Body of pancreas (tissue), 4 donors: ENCODE data around the gene SNX30. TPM values are rescaled to one million over a fixed set of nuclear protein-coding genes. Genes with fewer than 3 reads are reported as not detected.

Experiments
- ATAC-seq: fragments of 150-250 bp; one replicate; pipeline ENCODE4 v1.9.1; 2016
- DNase-seq, 4 donors: peaks; one replicate each; pipeline ENCODE4 v3.0.0-alpha.2; 2019
- H3K27ac ChIP-seq, 4 donors: fragments of 200-600 bp; sonication (generic); 1 replicate in 3 of 4; 2 replicates in 1 of 4; pipeline versions ENCODE4 v1.5.1 to v1.6.1; 2016 to 2019; ENCODE audit warnings: mild to moderate bottlenecking in 1 of 4, mixed read lengths in 1 of 4, moderate library complexity in 1 of 4
- H3K27me3 ChIP-seq, 2 donors: fragments of 200-600 bp; sonication (generic); one replicate each; pipeline ENCODE4 v1.6.0; 2016; ENCODE audit warnings: mild to moderate bottlenecking in 1 of 2
- H3K36me3 ChIP-seq, 2 donors: fragments of 200-600 bp; sonication (generic); replicated peaks in 1 of 2; 2 replicates each; pipeline ENCODE4 v1.5.1; 2016; ENCODE audit warnings: low read depth in 2 of 2; ENCODE audit not compliant: insufficient read depth in 1 of 2
- H3K4me1 ChIP-seq: fragments of 200-600 bp; sonication (generic); one replicate; pipeline ENCODE4 v1.6.0; 2016
- H3K4me3 ChIP-seq, 2 donors: fragments of 200-600 bp; sonication (generic); 1 replicate in 1 of 2; 2 replicates in 1 of 2; pipeline ENCODE4 v1.5.1; 2016 to 2019
- H3K9me3 ChIP-seq, 3 donors: fragments of 200-600 bp; sonication (generic); 1 replicate in 2 of 3; 2 replicates in 1 of 3; pipeline ENCODE4 v1.5.1; 2016
- POLR2A ChIP-seq, 3 donors: fragments of 450-650 bp; IDR thresholded peaks; one replicate each; pipeline ENCODE4 v1.6.1; 2016; ENCODE audit warnings: antibody characterized with exemption in 3 of 3, mild to moderate bottlenecking in 2 of 3
- WGBS, 2 donors: methylation state at CpG; one replicate each; pipeline ENCODE4 v1.1.5; 2017; 5-methylcytosine and 5-hydroxymethylcytosine counted together
- intact Hi-C: fragments of 100-400 bp; cut with DNase I; formaldehyde crosslinking; loops from one replicate; pipeline ENCODE4 v1.15.1; 2023
- total RNA-seq, 2 donors: library from RNA; depleted of rRNA; stranded (reverse); fragments of >200 nt; gene quantifications; one replicate each; pipeline ENCODE4 v1.1.0, GENCODE V29; 2016
- TF ChIP-seq, protein P1 (sequence below), 7 experiments: fragments of 450-650 bp in 4 of 7; fragments of 200-600 bp in 3 of 7; sonication (generic) in 3 of 7; IDR thresholded peaks; one replicate each; pipeline ENCODE4 v1.5.1; 2016 to 2019; ENCODE audit warnings: antibody characterized with exemption in 7 of 7

SNX30 gene
- total RNA-seq, 2 donors from 2014 or later: 4.6 to 8.6 TPM

DNA sequence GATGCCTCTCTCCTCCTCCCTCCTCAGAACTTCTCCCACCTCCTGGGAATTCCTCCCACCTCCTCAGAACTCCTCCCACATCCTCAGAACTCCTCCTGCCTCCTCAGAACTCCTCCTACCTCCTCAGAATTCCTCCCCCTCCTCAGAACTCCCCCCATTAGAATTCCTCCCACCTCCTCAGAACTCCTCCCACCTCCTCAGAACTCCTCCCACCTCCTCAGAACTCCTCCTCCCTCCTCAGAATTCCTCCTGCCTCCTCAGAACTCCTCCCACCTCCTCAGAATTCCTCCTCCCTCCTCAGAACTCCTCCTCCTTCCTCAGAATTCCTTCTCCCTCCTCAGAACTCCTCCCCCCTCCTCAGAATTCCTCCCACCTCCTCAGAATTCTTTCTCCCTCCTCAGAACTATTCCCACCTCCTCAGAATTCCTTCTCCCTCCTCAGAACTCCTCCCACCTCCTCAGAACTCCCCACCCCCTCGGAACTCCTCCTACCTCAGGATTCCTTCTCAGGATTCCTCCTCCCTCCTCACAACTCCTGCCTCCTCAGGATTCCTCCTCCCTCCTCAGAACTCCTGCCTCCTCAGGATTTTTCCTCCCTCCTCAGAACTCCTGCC is 116.2 kb downstream of the SNX30 start:
- H3K27ac ChIP-seq: no peak overlapping the region
- H3K4me1 ChIP-seq: no peaks in the 10 kb centered on the region
- no peak for TF ChIP-seq POLR2A (IDR thresholded peaks at IDR 0.05)
- TF ChIP-seq, protein P1, sequence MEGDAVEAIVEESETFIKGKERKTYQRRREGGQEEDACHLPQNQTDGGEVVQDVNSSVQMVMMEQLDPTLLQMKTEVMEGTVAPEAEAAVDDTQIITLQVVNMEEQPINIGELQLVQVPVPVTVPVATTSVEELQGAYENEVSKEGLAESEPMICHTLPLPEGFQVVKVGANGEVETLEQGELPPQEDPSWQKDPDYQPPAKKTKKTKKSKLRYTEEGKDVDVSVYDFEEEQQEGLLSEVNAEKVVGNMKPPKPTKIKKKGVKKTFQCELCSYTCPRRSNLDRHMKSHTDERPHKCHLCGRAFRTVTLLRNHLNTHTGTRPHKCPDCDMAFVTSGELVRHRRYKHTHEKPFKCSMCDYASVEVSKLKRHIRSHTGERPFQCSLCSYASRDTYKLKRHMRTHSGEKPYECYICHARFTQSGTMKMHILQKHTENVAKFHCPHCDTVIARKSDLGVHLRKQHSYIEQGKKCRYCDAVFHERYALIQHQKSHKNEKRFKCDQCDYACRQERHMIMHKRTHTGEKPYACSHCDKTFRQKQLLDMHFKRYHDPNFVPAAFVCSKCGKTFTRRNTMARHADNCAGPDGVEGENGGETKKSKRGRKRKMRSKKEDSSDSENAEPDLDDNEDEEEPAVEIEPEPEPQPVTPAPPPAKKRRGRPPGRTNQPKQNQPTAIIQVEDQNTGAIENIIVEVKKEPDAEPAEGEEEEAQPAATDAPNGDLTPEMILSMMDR (IDR thresholded peaks at IDR 0.05): no peak
- no peak overlapping the region for H3K4me3 ChIP-seq
- H3K27me3 ChIP-seq: no peaks in the 10 kb centered on the region
- no peaks in the 10 kb centered on the region for H3K9me3 ChIP-seq
- DNase-seq: no peak
- ATAC-seq: no peak
- peaks cover 0 to 4% of the 10 kb centered on the region in 2 donors for H3K36me3 ChIP-seq
- 73 to 100% methylated on average over 1 of the region's 1 CpG for WGBS, 2 donors
- intact Hi-C loops: no loop called here

DNA sequence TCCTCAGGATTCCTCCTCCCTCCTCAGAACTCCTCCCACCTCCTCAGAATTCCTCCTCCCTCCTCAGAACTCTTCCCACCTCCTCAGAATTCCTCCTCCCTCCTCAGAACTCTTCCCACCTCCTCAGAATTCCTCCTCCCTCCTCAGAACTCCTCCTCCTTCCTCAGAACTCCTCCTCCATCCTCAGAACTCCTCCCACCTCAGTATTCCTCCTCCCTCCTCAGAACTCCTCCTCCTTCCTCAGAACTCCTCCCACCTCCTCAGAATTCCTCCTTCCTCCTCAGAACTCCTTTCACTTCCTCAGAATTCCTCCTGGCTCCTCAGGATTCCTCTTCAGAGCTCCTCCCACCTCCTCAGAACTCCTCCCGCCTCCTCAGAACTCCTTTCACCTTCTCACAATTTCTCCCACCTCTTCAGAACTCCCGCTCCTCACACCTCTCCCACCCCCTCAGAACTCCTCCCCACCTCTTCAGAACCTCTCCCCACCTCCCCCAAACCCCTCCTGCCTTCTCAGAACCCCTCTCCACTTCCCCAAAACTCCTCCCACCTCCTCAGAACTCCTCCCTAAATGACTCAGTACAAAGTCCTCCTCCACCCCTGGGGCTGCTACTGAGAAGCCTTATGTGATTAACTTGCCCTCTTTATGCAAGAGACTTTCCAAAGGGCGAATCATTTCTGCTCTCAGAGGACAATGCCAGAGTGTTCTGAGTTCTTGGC is 116.9 kb downstream of the SNX30 start:
- peak; percentile 52 for ATAC-seq

DNA sequence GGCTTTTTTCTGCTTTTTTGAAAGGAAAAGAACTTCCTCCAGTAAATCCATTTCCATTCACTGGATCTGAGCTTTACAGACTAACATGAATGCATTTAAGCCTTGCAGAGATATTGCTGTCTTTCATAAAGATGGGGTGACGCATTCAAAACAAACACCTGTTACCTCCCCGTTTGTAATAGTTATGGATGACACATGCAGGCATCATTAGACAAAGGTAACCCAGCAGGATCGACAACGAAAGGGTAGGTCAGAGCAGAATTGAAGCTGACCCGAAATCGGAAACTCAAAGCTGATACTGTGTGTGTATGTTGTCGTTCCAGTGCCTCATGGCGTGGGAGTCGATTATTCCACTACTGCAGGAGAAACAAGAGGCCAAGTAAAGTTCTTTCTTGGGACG is 117.9 kb downstream of the SNX30 start:
- 87 to 91% methylated on average over 10 of the region's 10 CpGs for WGBS, 2 donors
- Histone ChIP-seq H3K36me3 (peaks cover 0 to 4% of the 10 kb centered on the region in 2 donors), H3K4me3 (no peak overlapping the region), H3K4me1 (no peaks in the 10 kb centered on the region), H3K27ac (no peak overlapping the region), H3K9me3 (no peaks in the 10 kb centered on the region), H3K27me3 (no peaks in the 10 kb centered on the region)
- no peak for ATAC-seq
- intact Hi-C loops: no loop called here
- DNase-seq: no peak
- no peak for TF ChIP-seq POLR2A (IDR thresholded peaks at IDR 0.05)
- TF ChIP-seq, protein P1 (IDR thresholded peaks at IDR 0.05): no peak

More for the DNA sequence above, 116.9 kb downstream of the SNX30 start:
- H3K4me1 ChIP-seq: no peaks in the 10 kb centered on the region
- peak in 1 of 4 donors; percentile 28 for DNase-seq
- no peak overlapping the region for H3K4me3 ChIP-seq
- WGBS, 2 donors: 55 to 67% methylated on average over 3 of the region's 3 CpGs
- H3K27ac ChIP-seq: no peak overlapping the region
- H3K27me3 ChIP-seq: no peaks in the 10 kb centered on the region
- intact Hi-C loops: no loop called here
- no peaks in the 10 kb centered on the region for H3K9me3 ChIP-seq
- peaks cover 0 to 4% of the 10 kb centered on the region in 2 donors for H3K36me3 ChIP-seq
- TF ChIP-seq POLR2A (IDR thresholded peaks at IDR 0.05): no peak
- TF ChIP-seq, protein P1 (IDR thresholded peaks at IDR 0.05): no peak

DNA sequence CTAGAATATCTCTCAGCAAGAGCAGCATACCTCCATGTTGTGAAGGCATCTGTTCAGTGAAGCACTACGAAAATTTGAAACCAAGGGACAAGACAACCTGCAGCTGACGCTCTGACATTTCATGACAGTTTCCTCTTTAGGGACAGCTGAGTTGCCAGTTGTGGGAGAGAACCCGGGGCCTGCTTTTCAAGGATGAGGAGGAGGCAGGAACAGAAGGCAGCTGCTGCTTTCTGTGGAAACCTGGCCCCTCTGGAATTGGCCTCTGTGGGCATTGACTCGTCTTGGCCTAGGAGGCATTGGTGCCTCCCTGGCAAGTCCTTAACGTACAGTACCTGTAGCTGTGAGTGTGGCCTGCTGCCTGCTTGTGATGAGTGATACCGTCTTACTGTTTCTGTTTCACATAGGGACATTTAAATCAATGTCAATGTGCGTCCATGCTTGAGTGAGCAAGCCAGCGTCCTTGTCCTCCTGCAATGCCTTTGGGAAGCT is 118.5 kb downstream of the SNX30 start:
- intact Hi-C loops: no loop called here
- WGBS, 2 donors: 72 to 74% methylated on average over 8 of the region's 8 CpGs
- DNase-seq (no peak), ATAC-seq (no peak)
- Histone ChIP-seq H3K36me3 (peaks cover 0 to 4% of the 10 kb centered on the region in 2 donors), H3K4me3 (no peak overlapping the region), H3K27ac (no peak overlapping the region), H3K4me1 (no peaks in the 10 kb centered on the region), H3K27me3 (no peaks in the 10 kb centered on the region), H3K9me3 (no peaks in the 10 kb centered on the region)
- TF ChIP-seq POLR2A (IDR thresholded peaks at IDR 0.05): no peak
- TF ChIP-seq, protein P1 (IDR thresholded peaks at IDR 0.05): no peak
